ENCODE measurements around the gene CEBPG. TPM values are rescaled to one million over a fixed set of nuclear protein-coding genes. Genes with fewer than 3 reads are reported as not detected.

The CEBPG gene
- total and polyA plus RNA-seq, 4 donors = 21.5 to 29.7 (median 24.7) TPM

DNA sequence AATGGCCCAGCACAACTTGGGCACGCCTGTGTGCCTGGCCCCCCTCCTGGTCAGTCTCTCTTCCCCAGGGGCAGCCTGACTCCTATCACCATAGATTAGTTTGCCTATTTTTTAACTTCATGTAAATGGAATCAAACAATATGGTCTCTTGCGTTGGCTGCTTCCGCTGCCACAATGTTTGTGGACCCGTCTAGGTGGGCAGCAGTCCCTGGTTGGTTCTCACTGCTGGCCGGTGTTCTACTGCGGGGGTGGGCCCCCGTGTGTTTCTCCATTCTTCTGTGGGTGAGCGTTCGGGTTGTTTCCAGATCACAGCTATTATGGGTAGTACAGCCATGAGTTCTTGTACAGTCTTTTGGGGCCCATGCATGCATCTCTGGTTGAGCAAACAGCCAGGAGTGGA is 47.3 kb downstream of the CEBPG start:
- no peak overlapping the region for H3K27ac ChIP-seq (ENCODE audit: low read depth in 1 of 2, low read length in 1 of 2)
- peaks cover 0 to 2% (median 0%) of the 10 kb centered on the region in 5 donors for H3K4me1 ChIP-seq (ENCODE audit: control insufficient read depth in 5 of 5, insufficient read depth in 5 of 5, low read length in 5 of 5)
- DNase-seq (no peak), ATAC-seq (ENCODE audit: insufficient read depth, low FRiP score) (no peak)
- no peak overlapping the region for H3K4me3 ChIP-seq
- TF ChIP-seq, protein P1, sequence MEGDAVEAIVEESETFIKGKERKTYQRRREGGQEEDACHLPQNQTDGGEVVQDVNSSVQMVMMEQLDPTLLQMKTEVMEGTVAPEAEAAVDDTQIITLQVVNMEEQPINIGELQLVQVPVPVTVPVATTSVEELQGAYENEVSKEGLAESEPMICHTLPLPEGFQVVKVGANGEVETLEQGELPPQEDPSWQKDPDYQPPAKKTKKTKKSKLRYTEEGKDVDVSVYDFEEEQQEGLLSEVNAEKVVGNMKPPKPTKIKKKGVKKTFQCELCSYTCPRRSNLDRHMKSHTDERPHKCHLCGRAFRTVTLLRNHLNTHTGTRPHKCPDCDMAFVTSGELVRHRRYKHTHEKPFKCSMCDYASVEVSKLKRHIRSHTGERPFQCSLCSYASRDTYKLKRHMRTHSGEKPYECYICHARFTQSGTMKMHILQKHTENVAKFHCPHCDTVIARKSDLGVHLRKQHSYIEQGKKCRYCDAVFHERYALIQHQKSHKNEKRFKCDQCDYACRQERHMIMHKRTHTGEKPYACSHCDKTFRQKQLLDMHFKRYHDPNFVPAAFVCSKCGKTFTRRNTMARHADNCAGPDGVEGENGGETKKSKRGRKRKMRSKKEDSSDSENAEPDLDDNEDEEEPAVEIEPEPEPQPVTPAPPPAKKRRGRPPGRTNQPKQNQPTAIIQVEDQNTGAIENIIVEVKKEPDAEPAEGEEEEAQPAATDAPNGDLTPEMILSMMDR (IDR thresholded peaks at IDR 0.05; ENCODE audit: control extremely low read depth, extremely low read depth) = no peak
- H3K36me3 ChIP-seq (ENCODE audit: control insufficient read depth in 4 of 4, insufficient read depth in 4 of 4, low read length in 4 of 4) = no peaks in the 10 kb centered on the region
- H3K27me3 ChIP-seq (ENCODE audit: control insufficient read depth in 3 of 3, insufficient read depth in 3 of 3, low read length in 2 of 3) = no peaks in the 10 kb centered on the region
- H3K9ac ChIP-seq (ENCODE audit: insufficient read depth in 1 of 2, low read length in 2 of 2) = no peak overlapping the region
- WGBS, 2 donors = 85 to 97% methylated on average over 9 of the region's 9 CpGs
- no peaks in the 10 kb centered on the region for H3K9me3 ChIP-seq (ENCODE audit: control insufficient read depth in 4 of 4, insufficient read depth in 3 of 4, low read length in 3 of 4)

DNA sequence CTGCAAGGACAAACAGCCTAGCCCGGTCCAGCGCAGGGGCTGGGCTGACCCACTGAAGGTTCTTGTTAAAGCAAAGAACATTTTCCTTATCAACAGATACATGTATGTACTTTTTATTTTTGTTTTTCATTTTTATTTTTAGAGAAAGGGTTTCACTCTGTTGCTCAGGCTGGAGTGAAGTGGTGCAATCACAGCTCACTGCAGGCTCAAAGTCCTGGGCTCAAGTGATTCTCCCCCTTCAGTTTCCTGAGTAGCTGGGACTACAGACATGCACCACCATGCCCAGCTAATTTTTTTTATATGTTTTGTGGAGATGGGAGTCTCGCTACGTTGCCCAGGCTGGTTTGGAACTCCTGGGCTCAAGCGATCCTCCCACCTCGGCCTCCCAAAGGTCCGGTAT is 47.9 kb downstream of the CEBPG start:
- Histone ChIP-seq H3K9ac (ENCODE audit: insufficient read depth in 1 of 2, low read length in 2 of 2) (no peak overlapping the region), H3K4me1 (ENCODE audit: control insufficient read depth in 5 of 5, insufficient read depth in 5 of 5, low read length in 5 of 5) (peaks cover 0 to under 1% (median 0%) of the 10 kb centered on the region in 5 donors), H3K4me3 (no peak overlapping the region), H3K27me3 (ENCODE audit: control insufficient read depth in 3 of 3, insufficient read depth in 3 of 3, low read length in 2 of 3) (no peaks in the 10 kb centered on the region), H3K36me3 (ENCODE audit: control insufficient read depth in 4 of 4, insufficient read depth in 4 of 4, low read length in 4 of 4) (no peaks in the 10 kb centered on the region), H3K9me3 (ENCODE audit: control insufficient read depth in 4 of 4, insufficient read depth in 3 of 4, low read length in 3 of 4) (no peaks in the 10 kb centered on the region), H3K27ac (ENCODE audit: low read depth in 1 of 2, low read length in 1 of 2) (no peak overlapping the region)
- ATAC-seq (ENCODE audit: insufficient read depth, low FRiP score) = no peak
- no peak for DNase-seq
- TF ChIP-seq, protein P1 (IDR thresholded peaks at IDR 0.05; ENCODE audit: control extremely low read depth, extremely low read depth) = no peak
- WGBS, 2 donors = 91 to 97% methylated on average over 7 of the region's 7 CpGs

DNA sequence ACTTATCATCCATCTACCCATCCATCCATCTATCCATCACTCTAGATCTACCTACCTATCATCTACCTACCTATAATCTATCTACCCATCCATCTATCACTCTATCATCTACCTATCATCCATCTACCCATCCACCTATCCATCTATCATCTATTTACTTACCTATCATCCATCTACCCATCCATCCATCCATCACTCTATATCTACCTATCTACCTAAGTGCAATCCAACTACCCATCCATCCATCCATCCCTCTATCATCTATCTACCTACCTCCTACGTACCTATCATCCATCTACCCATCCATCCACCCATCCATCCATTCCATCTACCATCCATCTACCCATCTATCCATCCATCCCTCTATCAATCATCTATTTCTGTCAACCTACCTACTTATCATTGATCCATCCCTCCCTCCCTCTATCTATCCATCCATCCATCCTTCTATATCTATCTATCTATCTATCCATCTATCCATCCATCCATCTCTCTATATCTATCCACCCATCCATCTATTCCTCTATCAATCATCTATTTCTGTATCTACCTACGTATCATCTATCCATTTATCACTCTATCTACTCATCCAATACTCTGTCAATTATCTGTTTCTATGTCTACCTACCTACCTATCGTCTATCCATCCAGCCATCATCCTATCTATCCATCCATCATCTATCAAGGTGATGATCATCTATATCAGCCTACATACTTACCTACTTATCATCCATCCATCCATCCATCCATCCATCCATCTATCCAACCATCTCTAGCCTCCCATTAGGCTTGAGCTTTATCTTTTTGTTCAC is 49.1 kb downstream of the CEBPG start:
- Histone ChIP-seq H3K27me3 (ENCODE audit: control insufficient read depth in 3 of 3, insufficient read depth in 3 of 3, low read length in 2 of 3) (no peaks in the 10 kb centered on the region), H3K9ac (ENCODE audit: insufficient read depth in 1 of 2, low read length in 2 of 2) (no peak overlapping the region), H3K9me3 (ENCODE audit: control insufficient read depth in 4 of 4, insufficient read depth in 3 of 4, low read length in 3 of 4) (no peaks in the 10 kb centered on the region), H3K4me3 (no peak overlapping the region), H3K36me3 (ENCODE audit: control insufficient read depth in 4 of 4, insufficient read depth in 4 of 4, low read length in 4 of 4) (no peaks in the 10 kb centered on the region), H3K4me1 (ENCODE audit: control insufficient read depth in 5 of 5, insufficient read depth in 5 of 5, low read length in 5 of 5) (no peaks in the 10 kb centered on the region), H3K27ac (ENCODE audit: low read depth in 1 of 2, low read length in 1 of 2) (no peak overlapping the region)
- no peak for ATAC-seq (ENCODE audit: insufficient read depth, low FRiP score)
- no peak for DNase-seq
- TF ChIP-seq, protein P1 (IDR thresholded peaks at IDR 0.05; ENCODE audit: control extremely low read depth, extremely low read depth) = no peak
- WGBS, 2 donors = 96% methylated on average over 3 of the region's 3 CpGs
